H1 (cell line): ENCODE measurements around the gene SULF2. TPM values are rescaled to one million over a fixed set of nuclear protein-coding genes. Genes with fewer than 3 reads are reported as not detected.

Experiments used
- CTCF ChIA-PET: fragments of 300-600 bp; sonication (Branson Sonifier 250); formaldehyde crosslinking; loops from one replicate; lab custom pipeline; 2021; ENCODE audit not compliant: partially characterized antibody; lab: Charles Lee
- POLR2A ChIA-PET: fragments of 300-600 bp; sonication (Branson Sonifier 250); formaldehyde crosslinking; loops from one replicate; lab custom pipeline; 2021; ENCODE audit warnings: inconsistent platforms; ENCODE audit not compliant: partially characterized antibody; lab: Charles Lee
- DNase-seq, 2 experiments: peaks; one replicate each; pipeline versions ENCODE4 v3.0.0 to v3.0.0-alpha.2; 2010 to 2022; ENCODE audit warnings: low spot score in 2 of 2, low read depth in 1 of 2, mixed read lengths in 1 of 2
- FAIRE-seq: peaks from 2 replicates; lab custom pipeline; 2011; peaks lifted over from hg19 to GRCh38; lab: Jason Lieb, UNC
- H2AFZ ChIP-seq: 2 replicates; pipeline ENCODE4 v1.8.1; 2012; ENCODE audit warnings: low read length, inconsistent platforms
- H2AK5ac ChIP-seq: 2 replicates; pipeline ENCODE4 v1.6.1; 2013; ENCODE audit warnings: low read depth, low read length
- H2BK120ac ChIP-seq: replicated peaks from 2 replicates; pipeline ENCODE3; 2013; ENCODE audit warnings: low read depth, low read length, inconsistent platforms
- H2BK12ac ChIP-seq: 2 replicates; pipeline ENCODE4 v1.6.1; 2013; ENCODE audit warnings: low read depth, low read length
- H2BK15ac ChIP-seq: 2 replicates; pipeline ENCODE4 v1.6.1; 2013; ENCODE audit warnings: low read length
- H2BK20ac ChIP-seq: 2 replicates; pipeline ENCODE4 v1.6.1; 2013; ENCODE audit warnings: low read length
- H2BK5ac ChIP-seq: 2 replicates; pipeline ENCODE4 v1.6.1; 2013; ENCODE audit warnings: low read depth, low read length
- H3K14ac ChIP-seq: 2 replicates; pipeline ENCODE4 v1.6.1; 2013; ENCODE audit warnings: inconsistent platforms; ENCODE audit not compliant: insufficient read length
- H3K18ac ChIP-seq: 2 replicates; pipeline ENCODE4 v1.6.1; 2013; ENCODE audit warnings: low read length; ENCODE audit errors: extremely low read depth
- H3K23ac ChIP-seq: 2 replicates; pipeline ENCODE4 v1.6.1; 2013; ENCODE audit warnings: inconsistent platforms; ENCODE audit not compliant: insufficient read length
- H3K23me2 ChIP-seq: 2 replicates; pipeline ENCODE4 v1.6.1; 2013; ENCODE audit warnings: low read depth, low read length
- H3K27ac ChIP-seq: 2 replicates; pipeline ENCODE4 v1.6.1; 2011; ENCODE audit warnings: low read depth, low read length, inconsistent platforms
- H3K27me3 ChIP-seq, 4 experiments: replicated peaks in 1 of 4; 1 replicate in 1 of 4; 2 replicates in 3 of 4; pipeline versions ENCODE4 v1.6.1 to v1.8.1; 2011 to 2013; ENCODE audit warnings: low read length in 3 of 4, mild to moderate bottlenecking in 3 of 4, inconsistent platforms in 2 of 4, mixed read lengths in 2 of 4, moderate library complexity in 1 of 4; ENCODE audit not compliant: control insufficient read depth in 3 of 4, insufficient read depth in 3 of 4; ENCODE audit errors: extremely low read depth in 1 of 4
- H3K36me3 ChIP-seq, 4 experiments: 2 replicates each; pipeline versions ENCODE4 v1.6.1 to v1.8.1; 2011 to 2013; ENCODE audit warnings: mild to moderate bottlenecking in 4 of 4, low read length in 3 of 4, moderate library complexity in 2 of 4, control low read depth in 1 of 4, inconsistent platforms in 1 of 4; ENCODE audit not compliant: insufficient read depth in 4 of 4, control insufficient read depth in 2 of 4
- H3K4ac ChIP-seq: replicated peaks from 2 replicates; pipeline ENCODE3; 2013; ENCODE audit warnings: low read length, low read depth, mixed read lengths, inconsistent platforms; ENCODE audit not compliant: insufficient read length
- H3K4me1 ChIP-seq, 4 experiments: replicated peaks in 1 of 4; 1 replicate in 1 of 4; 2 replicates in 3 of 4; pipeline versions ENCODE4 v1.6.1 to v1.8.1; 2011 to 2013; ENCODE audit warnings: low read length in 3 of 4, inconsistent platforms in 2 of 4, mixed read lengths in 1 of 4; ENCODE audit not compliant: insufficient read depth in 4 of 4, control insufficient read depth in 3 of 4
- H3K4me2 ChIP-seq, 2 experiments: 2 replicates each; pipeline versions ENCODE4 v1.6.1 to v1.8.1; 2011 to 2013; ENCODE audit warnings: low read depth in 2 of 2, low read length in 2 of 2, control low read depth in 1 of 2, inconsistent platforms in 1 of 2, mild to moderate bottlenecking in 1 of 2; ENCODE audit not compliant: insufficient read depth in 1 of 2
- H3K4me3 ChIP-seq, 4 experiments: fragments of 200-600, 300-600 bp in 1 of 4; sonication (generic), shearing (Covaris generic), sonication (Bioruptor Twin) in 1 of 4; 2 replicates each; pipeline versions ENCODE4 v1.5.1 to v1.8.1; 2011 to 2016; ENCODE audit warnings: low read length in 4 of 4, low read depth in 3 of 4, control low read depth in 2 of 4, inconsistent platforms in 2 of 4, mild to moderate bottlenecking in 2 of 4, mixed read lengths in 1 of 4, moderate library complexity in 1 of 4; ENCODE audit not compliant: insufficient read depth in 2 of 4; ENCODE audit errors: extremely low read depth in 1 of 4
- H3K56ac ChIP-seq: replicated peaks from 2 replicates; pipeline ENCODE3; 2013; ENCODE audit warnings: low read depth, mild to moderate bottlenecking, mixed read lengths, low read length, inconsistent platforms; ENCODE audit not compliant: insufficient read length
- H3K79me1 ChIP-seq: 2 replicates; pipeline ENCODE4 v1.6.1; 2013; ENCODE audit warnings: low read depth, low read length, control low read depth
- H3K79me2 ChIP-seq, 2 experiments: 2 replicates each; pipeline versions ENCODE4 v1.6.1 to v1.8.1; 2012 to 2013; ENCODE audit warnings: low read length in 2 of 2, mild to moderate bottlenecking in 2 of 2, inconsistent platforms in 1 of 2; ENCODE audit not compliant: insufficient read depth in 2 of 2, control insufficient read depth in 1 of 2
- H3K9ac ChIP-seq, 4 experiments: replicated peaks in 1 of 4; 1 replicate in 1 of 4; 2 replicates in 3 of 4; pipeline versions ENCODE4 v1.6.1 to v1.8.1; 2011 to 2013; ENCODE audit warnings: low read depth in 3 of 4, low read length in 3 of 4, control low read depth in 2 of 4, mild to moderate bottlenecking in 2 of 4, moderate library complexity in 2 of 4, inconsistent platforms in 1 of 4; ENCODE audit errors: extremely low read depth in 1 of 4
- H3K9me3 ChIP-seq, 2 experiments: 2 replicates each; pipeline versions ENCODE4 v1.6.1 to v1.8.1; 2012 to 2013; ENCODE audit warnings: mild to moderate bottlenecking in 2 of 2, moderate library complexity in 2 of 2, control low read depth in 1 of 2, inconsistent platforms in 1 of 2, low read depth in 1 of 2, low read length in 1 of 2, mixed read lengths in 1 of 2; ENCODE audit not compliant: insufficient read depth in 2 of 2
- H4K20me1 ChIP-seq, 2 experiments: replicated peaks in 1 of 2; 2 replicates each; pipeline versions ENCODE3 to v1.8.1; 2011 to 2013; ENCODE audit warnings: inconsistent platforms in 2 of 2, low read length in 2 of 2, mild to moderate bottlenecking in 1 of 2; ENCODE audit not compliant: insufficient read depth in 2 of 2, control insufficient read depth in 1 of 2
- H4K5ac ChIP-seq: 2 replicates; pipeline ENCODE4 v1.6.1; 2013; ENCODE audit warnings: low read length, low read depth, mixed read lengths, inconsistent platforms; ENCODE audit not compliant: insufficient read length
- H4K8ac ChIP-seq: 2 replicates; pipeline ENCODE4 v1.8.0; 2013; ENCODE audit warnings: mild to moderate bottlenecking, moderate library complexity, low read length, inconsistent platforms; ENCODE audit not compliant: insufficient read depth; ENCODE audit errors: extremely low read depth
- H4K91ac ChIP-seq: replicated peaks from 2 replicates; pipeline ENCODE3; 2013; ENCODE audit warnings: low read length, mixed read lengths, inconsistent platforms; ENCODE audit not compliant: insufficient read length
- SAP30 ChIP-seq: fragments of 300-600 bp; sonication (generic); IDR thresholded peaks from 2 replicates; pipeline ENCODE4 v1.7.1; 2012; ENCODE audit warnings: low read length, moderate library complexity, mild to moderate bottlenecking, inconsistent platforms; ENCODE audit not compliant: insufficient read depth, insufficient replicate concordance
- SUZ12 ChIP-seq: fragments of 200-600 bp; sonication (generic); IDR thresholded peaks from 2 replicates; pipeline ENCODE4 v1.6.1; 2012; ENCODE audit warnings: mild to moderate bottlenecking, inconsistent platforms, low read length, moderate library complexity, mixed read lengths
- WGBS, 2 experiments: shearing (Covaris generic) in 1 of 2; methylation state at CpG; one replicate each; pipeline versions ENCODE4 v1.1.6 to v1.1.7; 2013 to 2015; ENCODE audit warnings: low lambda C conversion rate in 2 of 2, mixed read lengths in 2 of 2, inconsistent platforms in 1 of 2, low coverage in 1 of 2, missing lambda C conversion rate in 1 of 2; ENCODE audit not compliant: insufficient replicate concordance in 2 of 2, insufficient coverage in 1 of 2, insufficient read length in 1 of 2; ENCODE audit errors: extremely low coverage in 1 of 2, missing lambda C conversion rate in 1 of 2; 5-methylcytosine and 5-hydroxymethylcytosine counted together
- polyA plus RNA-seq, 7 experiments: library from polyadenylated mRNA; depleted of rRNA in 3 of 7; stranded (reverse) in 5 of 7; unstranded in 2 of 7; fragments of >200 nt in 5 of 7; fragments of 200-250 nt in 2 of 7; gene quantifications; 1 replicate in 5 of 7; 2 replicates in 1 of 7; 4 replicates in 1 of 7; pipeline versions ENCODE4 v1.2.1 to v1.2.3, GENCODE V29; 2011 to 2013; ENCODE audit warnings: missing spikeins in 2 of 7, mixed read lengths in 2 of 7
- total RNA-seq: library from RNA; stranded (reverse); fragmentation: NEBNext Ultra II Directional; extraction: Animal tissue kit (Norgen Biotek cat#: 25700); gene quantifications from 2 replicates; pipeline ENCODE4 v1.2.1, GENCODE V29; 2021

The SULF2 gene
- total and polyA plus RNA-seq, 2 of the 8 experiments (the other 6 are each of a cell fraction or from before 2014, with no cell fraction given), result 15.7 to 28.2 TPM

DNA sequence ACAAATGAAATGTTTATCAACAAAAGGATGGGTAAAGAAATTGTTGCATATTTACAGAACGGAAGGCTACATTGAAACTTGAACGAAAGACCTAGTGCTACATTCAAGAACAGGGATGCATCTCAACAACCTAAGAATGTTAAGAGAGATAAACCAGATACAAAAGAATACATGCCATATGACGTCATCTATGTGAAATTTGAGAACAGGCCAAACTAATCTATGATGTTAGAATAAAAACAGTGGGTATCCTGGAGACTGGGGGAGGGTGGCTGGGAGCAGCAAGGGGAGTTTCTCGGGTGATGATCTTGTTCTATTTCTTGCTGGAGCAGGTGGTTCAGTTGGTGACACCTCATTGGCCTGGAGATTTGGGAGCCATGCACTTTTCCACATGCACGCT lies 81.5 kb downstream of the SULF2 start:
- DNase-seq (no peak), FAIRE-seq (no peak)
- Histone ChIP-seq H4K91ac (no peak overlapping the region), H3K23me2 (no peaks in the 10 kb centered on the region), H3K9ac (no peak overlapping the region), H3K36me3 (no peaks in the 10 kb centered on the region; a peak in 1 of 8 replicates), H2AFZ (no peak overlapping the region), H2BK20ac (no peak overlapping the region), H3K27ac (no peak overlapping the region), H3K4me3 (no peak overlapping the region), H3K27me3 (no peaks in the 10 kb centered on the region), H4K8ac (no peak overlapping the region), H3K4me2 (no peak overlapping the region), H3K4me1 (no peaks in the 10 kb centered on the region), H2BK15ac (no peak overlapping the region), H3K79me1 (no peaks in the 10 kb centered on the region), H2BK12ac (no peak overlapping the region), H3K9me3 (no peaks in the 10 kb centered on the region), H3K23ac (no peak overlapping the region), H3K56ac (no peak overlapping the region), H3K4ac (no peak overlapping the region), H2AK5ac (no peak overlapping the region), H3K14ac (no peak overlapping the region), H4K20me1 (no peaks in the 10 kb centered on the region), H4K5ac (no peak overlapping the region), H3K18ac (no peak overlapping the region), H2BK120ac (no peak overlapping the region), H3K79me2 (no peaks in the 10 kb centered on the region), H2BK5ac (no peak overlapping the region)
- TF ChIP-seq SUZ12 (no peak), SAP30 (no peak)
- CTCF ChIA-PET, result interaction anchor here (0.6 to 2.4 kb wide), 4 partner anchors 9 to 917 kb away, joined by 3 to 13 read pairs (median 6); no protein-coding TSS in a partner anchor
- POLR2A ChIA-PET, result no interaction called here
- WGBS, 2 experiments, result 80% methylated on average over 5 of the region's 5 CpGs; no CpG with 5 or more reads in 1 of the 2 experiments
